CD4-positive, alpha-beta T cell (primary cell): Measurements from ENCODE around the gene HNRNPAB. TPM values are rescaled to one million over a fixed set of nuclear protein-coding genes. Genes with fewer than 3 reads are reported as not detected.

Source experiments
- ATAC-seq: fragments of 200-7000 bp; cut with Tn5 transposase; one replicate; pipeline ENCODE4 v1.10.0; 2022; ENCODE audit warnings: mild to moderate bottlenecking; ENCODE audit not compliant: poor library complexity
- CTCF ChIA-PET: fragments of 350-600 bp; sonication (Branson Sonifier 250); formaldehyde crosslinking; loops from one replicate; lab custom pipeline; 2021; ENCODE audit warnings: antibody characterized with exemption, inconsistent platforms; lab: Charles Lee
- POLR2A ChIA-PET: fragments of 350-600 bp; sonication (Branson Sonifier 250); formaldehyde crosslinking; loops from one replicate; lab custom pipeline; 2021; ENCODE audit warnings: antibody characterized with exemption, inconsistent platforms; lab: Charles Lee
- DNase-seq, 14 experiments: peaks; one replicate each; pipeline ENCODE4 v3.0.0-alpha.2; 2013 to 2020; ENCODE audit warnings: mixed read lengths in 2 of 14
- H3K27ac ChIP-seq, 2 donors: one replicate each; pipeline versions ENCODE4 v1.5.1 to v1.7.0; 2013; ENCODE audit warnings: low read length in 2 of 2, low read depth in 1 of 2, mild to moderate bottlenecking in 1 of 2
- H3K27me3 ChIP-seq, 2 experiments: 1 replicate in 1 of 2; 2 replicates in 1 of 2; pipeline versions ENCODE4 v1.6.1 to v1.7.0; 2013; ENCODE audit warnings: low read length in 2 of 2, control low read depth in 1 of 2, mild to moderate bottlenecking in 1 of 2, moderate library complexity in 1 of 2; ENCODE audit not compliant: insufficient read depth in 2 of 2, control insufficient read depth in 1 of 2
- H3K36me3 ChIP-seq: one replicate; pipeline ENCODE4 v1.6.1; 2013; ENCODE audit warnings: low read length, control low read depth; ENCODE audit not compliant: insufficient read depth
- H3K4me1 ChIP-seq: one replicate; pipeline ENCODE4 v1.6.1; 2013; ENCODE audit warnings: low read length, control low read depth; ENCODE audit not compliant: insufficient read depth
- H3K4me3 ChIP-seq: one replicate; pipeline ENCODE4 v1.5.1; 2013; ENCODE audit warnings: mild to moderate bottlenecking, low read length, moderate library complexity
- H3K9me3 ChIP-seq, 2 experiments: 1 replicate in 1 of 2; 2 replicates in 1 of 2; pipeline versions ENCODE4 v1.6.1 to v1.7.0; 2013; ENCODE audit warnings: low read length in 2 of 2, mild to moderate bottlenecking in 2 of 2, control low read depth in 1 of 2, moderate library complexity in 1 of 2; ENCODE audit not compliant: control insufficient read depth in 1 of 2, insufficient read depth in 1 of 2
- H3K27ac Mint-ChIP-seq: one replicate; pipeline ENCODE4 v1.8.0; 2020; ENCODE audit warnings: mixed read lengths
- H3K27me3 Mint-ChIP-seq: one replicate; pipeline ENCODE4 v1.8.0; 2021; ENCODE audit warnings: mixed read lengths
- H3K36me3 Mint-ChIP-seq: one replicate; pipeline ENCODE4 v1.8.0; 2021; ENCODE audit warnings: low read depth, mixed read lengths
- H3K4me1 Mint-ChIP-seq: one replicate; pipeline ENCODE4 v1.8.0; 2021; ENCODE audit warnings: low read depth, mixed read lengths
- H3K4me3 Mint-ChIP-seq: one replicate; pipeline ENCODE4 v1.8.0; 2020; ENCODE audit warnings: mild to moderate bottlenecking, mixed read lengths
- H3K9me3 Mint-ChIP-seq: one replicate; pipeline ENCODE4 v1.8.0; 2020; ENCODE audit warnings: mixed read lengths
- intact Hi-C, 2 experiments: fragments of 100-400 bp; cut with DNase I in 1 of 2; cut with micrococcal nuclease in 1 of 2; formaldehyde crosslinking; loops; one replicate each; pipeline versions ENCODE4 v1.15.1 to v1.9.0; 2023 to 2025; cut with DNase I, micrococcal nuclease
- total RNA-seq, 174 experiments: library from RNA in 2 of 174; stranded (reverse) in 2 of 174; gene quantifications; one replicate each; pipeline ENCODE4 v1.2.3 and lab custom pipeline; 2021 to 2026
- TF ChIP-seq, protein P1 (sequence below): fragments of 200-600 bp; IDR thresholded peaks from one replicate; pipeline ENCODE4 v1.8.0; 2022; ENCODE audit warnings: antibody characterized with exemption, mild to moderate bottlenecking

Gene HNRNPAB
- total RNA-seq, 2 experiments from 2014 or later: 63.6 to 68.9 TPM

DNA sequence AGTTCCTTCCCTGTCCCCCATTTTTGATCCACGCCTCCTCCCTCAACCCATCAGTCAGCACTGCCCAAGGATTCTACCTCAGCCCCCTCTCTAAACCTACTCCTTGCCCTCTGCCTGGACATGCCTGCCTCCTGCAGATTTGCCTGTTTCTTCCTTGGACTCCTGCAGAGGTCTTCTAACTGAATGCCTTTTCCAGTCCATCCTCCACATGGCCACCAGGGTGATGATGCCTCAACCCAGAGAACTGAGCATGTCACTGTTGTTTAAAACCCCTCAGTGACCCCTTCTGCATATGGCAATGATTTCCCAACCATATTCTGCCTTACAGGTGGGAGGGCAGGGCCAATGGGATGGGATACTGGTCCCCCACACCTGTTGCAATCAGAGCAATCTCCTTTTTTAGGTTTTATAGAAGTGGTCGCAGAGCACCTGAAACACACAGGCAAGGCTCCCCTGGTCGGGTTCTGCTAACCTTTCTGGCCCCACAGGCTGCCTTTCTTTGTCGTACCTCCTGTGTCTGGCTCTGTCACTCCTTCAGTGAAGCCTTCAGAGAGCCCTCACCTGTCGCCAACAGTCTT lies 19.0 kb downstream of the HNRNPAB start:
- H3K4me3 Mint-ChIP-seq: no peak overlapping the region
- H3K27ac ChIP-seq: no peak overlapping the region
- peaks cover 76% of the 10 kb centered on the region for H3K36me3 Mint-ChIP-seq
- no peaks in the 10 kb centered on the region for H3K27me3 Mint-ChIP-seq
- no peaks in the 10 kb centered on the region for H3K9me3 ChIP-seq
- H3K4me1 Mint-ChIP-seq: peaks cover 49% of the 10 kb centered on the region
- ChIA-PET CTCF (no interaction called here), POLR2A (no interaction called here)
- H3K9me3 Mint-ChIP-seq: no peaks in the 10 kb centered on the region
- ATAC-seq: no peak
- intact Hi-C loops: no loop called here
- no peak for DNase-seq
- TF ChIP-seq, protein P1, sequence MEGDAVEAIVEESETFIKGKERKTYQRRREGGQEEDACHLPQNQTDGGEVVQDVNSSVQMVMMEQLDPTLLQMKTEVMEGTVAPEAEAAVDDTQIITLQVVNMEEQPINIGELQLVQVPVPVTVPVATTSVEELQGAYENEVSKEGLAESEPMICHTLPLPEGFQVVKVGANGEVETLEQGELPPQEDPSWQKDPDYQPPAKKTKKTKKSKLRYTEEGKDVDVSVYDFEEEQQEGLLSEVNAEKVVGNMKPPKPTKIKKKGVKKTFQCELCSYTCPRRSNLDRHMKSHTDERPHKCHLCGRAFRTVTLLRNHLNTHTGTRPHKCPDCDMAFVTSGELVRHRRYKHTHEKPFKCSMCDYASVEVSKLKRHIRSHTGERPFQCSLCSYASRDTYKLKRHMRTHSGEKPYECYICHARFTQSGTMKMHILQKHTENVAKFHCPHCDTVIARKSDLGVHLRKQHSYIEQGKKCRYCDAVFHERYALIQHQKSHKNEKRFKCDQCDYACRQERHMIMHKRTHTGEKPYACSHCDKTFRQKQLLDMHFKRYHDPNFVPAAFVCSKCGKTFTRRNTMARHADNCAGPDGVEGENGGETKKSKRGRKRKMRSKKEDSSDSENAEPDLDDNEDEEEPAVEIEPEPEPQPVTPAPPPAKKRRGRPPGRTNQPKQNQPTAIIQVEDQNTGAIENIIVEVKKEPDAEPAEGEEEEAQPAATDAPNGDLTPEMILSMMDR: no peak
- no peak overlapping the region for H3K4me3 ChIP-seq
- H3K27me3 ChIP-seq: no peaks in the 10 kb centered on the region
- H3K27ac Mint-ChIP-seq: peak overlapping the region; percentile 54
- H3K4me1 ChIP-seq: peaks cover 20% of the 10 kb centered on the region
- H3K36me3 ChIP-seq: peaks cover 71% of the 10 kb centered on the region

DNA sequence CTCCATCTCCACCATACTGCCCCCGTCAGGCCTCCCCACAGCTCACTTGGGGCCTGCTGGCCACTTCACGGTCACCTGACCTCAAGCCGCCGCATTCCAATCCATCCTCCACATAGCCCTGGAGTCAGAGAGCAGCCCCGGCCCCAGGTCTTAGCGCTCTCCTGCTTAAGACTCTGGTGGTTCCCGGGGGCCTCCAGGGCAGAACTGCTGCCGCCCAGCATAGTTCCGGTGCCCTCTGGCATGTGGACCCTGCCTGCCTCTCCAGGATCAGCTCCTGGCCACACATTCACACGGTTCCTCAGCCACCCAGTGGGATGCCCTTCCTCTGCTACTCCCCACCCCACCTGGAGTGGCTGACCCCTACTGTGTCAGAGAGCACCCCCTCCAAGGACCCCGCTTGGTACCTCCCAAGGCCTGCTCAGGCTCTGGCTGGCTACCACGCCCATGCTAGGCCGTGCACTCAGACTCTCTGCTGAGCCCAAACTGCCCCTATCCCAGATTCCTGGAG lies 19.5 kb downstream of the HNRNPAB start:
- no peaks in the 10 kb centered on the region for H3K27me3 ChIP-seq
- ChIA-PET CTCF (no interaction called here), POLR2A (no interaction called here)
- ATAC-seq (no peak), DNase-seq (no peak)
- Mint-ChIP-seq H3K27ac (no peak overlapping the region), H3K4me1 (peaks cover 53% of the 10 kb centered on the region), H3K27me3 (no peaks in the 10 kb centered on the region), H3K36me3 (peaks cover 76% of the 10 kb centered on the region), H3K9me3 (no peaks in the 10 kb centered on the region), H3K4me3 (no peak overlapping the region)
- H3K36me3 ChIP-seq: peaks cover 71% of the 10 kb centered on the region
- TF ChIP-seq, protein P1: no peak
- no peak overlapping the region for H3K27ac ChIP-seq
- no peaks in the 10 kb centered on the region for H3K9me3 ChIP-seq
- intact Hi-C loops: no loop called here
- peaks cover 26% of the 10 kb centered on the region for H3K4me1 ChIP-seq
- no peak overlapping the region for H3K4me3 ChIP-seq

DNA sequence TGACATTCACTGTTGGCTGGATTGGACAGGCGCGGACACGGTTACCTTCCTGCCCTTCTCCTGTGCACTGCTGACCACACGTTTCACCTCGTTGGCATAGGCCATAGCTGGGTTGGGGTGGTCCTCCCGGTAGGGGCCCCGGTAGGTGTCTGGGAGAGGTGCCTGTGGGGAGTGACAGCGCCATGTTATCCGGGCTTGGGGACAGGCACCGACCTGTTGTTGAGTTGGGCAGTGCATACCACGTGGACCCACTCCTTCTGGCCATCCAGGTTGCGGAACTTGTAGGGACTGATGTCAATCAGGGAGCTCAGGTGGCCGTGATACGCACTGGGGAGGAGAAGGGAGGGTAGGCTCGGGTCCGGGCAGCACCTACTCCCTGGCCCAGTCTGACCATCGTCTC lies 20.1 kb downstream of the HNRNPAB start:
- Mint-ChIP-seq H3K9me3 (no peaks in the 10 kb centered on the region), H3K27me3 (no peaks in the 10 kb centered on the region), H3K4me1 (peaks cover 56% of the 10 kb centered on the region), H3K36me3 (peaks cover 76% of the 10 kb centered on the region), H3K4me3 (no peak overlapping the region), H3K27ac (peak overlapping the region; percentile 10)
- TF ChIP-seq, protein P1: no peak
- intact Hi-C loops: no loop called here
- ChIA-PET POLR2A (interaction anchor here (1.0 kb wide), 1 partner anchor 18 kb away, joined by 3 read pairs; no protein-coding TSS in a partner anchor), CTCF (no interaction called here)
- Histone ChIP-seq H3K27me3 (no peaks in the 10 kb centered on the region), H3K9me3 (no peaks in the 10 kb centered on the region), H3K27ac (no peak overlapping the region), H3K36me3 (peaks cover 75% of the 10 kb centered on the region), H3K4me1 (peaks cover 31% of the 10 kb centered on the region), H3K4me3 (no peak overlapping the region)
- ATAC-seq (no peak), DNase-seq (no peak)
